ENCODE measurements around the gene EIF4E3.

- TF ChIP-seq CTCF (IDR thresholded peaks at IDR 0.05) (no peak), POLR2A (IDR thresholded peaks at IDR 0.05) (no peak)
These were observed 38.2 kb upstream of the EIF4E3 start for GRCh38 chr3:71763426-71763825.
